GM23338 (cell line): ENCODE measurements around the gene CPB1.
"Not testable (repeated sequence)": the region's sequence is repeated elsewhere in the genome, so short reads cannot be mapped to it uniquely, and the experiment has no call there.

Experiments used
- CTCF ChIP-seq, 2 experiments: fragments of 200-600 bp in 1 of 2; sonication (generic) in 1 of 2; conservative IDR thresholded peaks; 2 replicates each; pipeline versions ENCODE4 v1.5.1 to v1.6.1; 2016 to 2017; ENCODE audit warnings: antibody characterized with exemption in 2 of 2, low read depth in 2 of 2, mild to moderate bottlenecking in 2 of 2, moderate library complexity in 1 of 2
- EZH2 ChIP-seq: fragments of 200-600 bp; sonication (generic); IDR thresholded peaks from one replicate; pipeline ENCODE4 v1.8.0; 2017; ENCODE audit warnings: antibody characterized with exemption, mild to moderate bottlenecking, low read depth; ENCODE audit not compliant: unreplicated experiment
- EZH2phosphoT487 ChIP-seq: fragments of 200-600 bp; sonication (generic); IDR thresholded peaks from one replicate; pipeline ENCODE4 v1.8.1; 2018; ENCODE audit warnings: antibody characterized with exemption; ENCODE audit not compliant: unreplicated experiment
- JUNB ChIP-seq: IDR thresholded peaks from one replicate; pipeline ENCODE4 v1.6.1; 2016; ENCODE audit warnings: antibody characterized with exemption; ENCODE audit not compliant: unreplicated experiment
- POLR2AphosphoS5 ChIP-seq: IDR thresholded peaks from 2 replicates; pipeline ENCODE4 v1.6.1; 2016; ENCODE audit warnings: antibody characterized with exemption, low read depth
- REST ChIP-seq: IDR thresholded peaks from one replicate; pipeline ENCODE4 v1.6.1; 2018; ENCODE audit warnings: antibody characterized with exemption; ENCODE audit not compliant: unreplicated experiment
- ZNF331 ChIP-seq: fragments of 250-450 bp; sonication (Bioruptor Pico); IDR thresholded peaks from 2 replicates; pipeline ENCODE4 v1.5.0; 2020; ENCODE audit warnings: low read depth, mild to moderate bottlenecking, moderate library complexity

GRCh38 chr3:148785026-148785425, 42.6 kb upstream of the CPB1 start:
- TF ChIP-seq CTCF (conservative IDR thresholded peaks at IDR 0.05; ENCODE audit: low read depth in 2 of 2); REST; ZNF331 (CRISPR knock-in tag); EZH2; EZH2phosphoT487; POLR2AphosphoS5; JUNB: not testable (repeated sequence)
